HCT116 (cell line): ENCODE measurements around the gene TMEM54. TPM values are rescaled to one million over a fixed set of nuclear protein-coding genes. Genes with fewer than 3 reads are reported as not detected.

Experiments
- ATAC-seq: fragments of 200-7000 bp; cut with Tn5 transposase; 2 replicates; pipeline ENCODE4 v1.9.1; 2020; ENCODE audit warnings: mild to moderate bottlenecking, moderate library complexity
- BruUV-seq: library from RNA; stranded (reverse); fragments of 400-500 nt; replicated peaks from 2 replicates; lab custom pipeline; 2021; lab: Mats Ljungman, UMichigan
- CTCF ChIA-PET: fragments of 300-600 bp; sonication (Branson Sonifier 250); formaldehyde crosslinking; loops from one replicate; lab custom pipeline; 2021; ENCODE audit warnings: antibody characterized with exemption; lab: Charles Lee
- POLR2A ChIA-PET: fragments of 300-600, 350-600 bp; sonication (Branson Sonifier 250); formaldehyde crosslinking; loops from one replicate; lab custom pipeline; 2021; ENCODE audit warnings: antibody characterized with exemption; lab: Charles Lee
- RAD21 ChIA-PET, 2 experiments: fragments of 300-600 bp; sonication (Branson Sonifier 250); formaldehyde crosslinking; loops; one replicate each; lab custom pipeline; 2023; ENCODE audit warnings: low total read pairs in 2 of 2; ENCODE audit not compliant: uncharacterized antibody in 2 of 2, unreplicated experiment in 2 of 2, low non-redundant PET in 1 of 2; lab: Charles Lee
- DNase-seq: peaks from one replicate; pipeline ENCODE4 v3.0.0-alpha.2; 2010; ENCODE audit warnings: low read depth, low spot score
- H2AFZ ChIP-seq: fragments of 200-600 bp; shearing (Covaris generic), sonication (generic); 2 replicates; pipeline ENCODE4 v1.6.1; 2017; ENCODE audit warnings: low read depth, mixed run types, mixed read lengths, antibody characterized with exemption, low read length; ENCODE audit not compliant: poor library complexity, severe bottlenecking
- H3K27ac ChIP-seq: 2 replicates; pipeline ENCODE4 v1.5.1; 2012; ENCODE audit warnings: low read depth, low read length
- H3K27me3 ChIP-seq: fragments of 200-600 bp; sonication (generic); 2 replicates; pipeline ENCODE4 v1.6.1; 2016; ENCODE audit warnings: mixed run types, low read length, mixed read lengths; ENCODE audit not compliant: insufficient read depth
- H3K36me3 ChIP-seq, 2 experiments: fragments of 200-500 bp in 1 of 2; fragments of 200-600 bp in 1 of 2; sonication (Bioruptor generic) in 1 of 2; sonication (generic) in 1 of 2; 2 replicates each; pipeline versions ENCODE4 v1.5.1 to v1.6.1; 2014 to 2016; ENCODE audit warnings: low read length in 2 of 2, inconsistent platforms in 1 of 2, mixed read lengths in 1 of 2, mixed run types in 1 of 2; ENCODE audit not compliant: insufficient read depth in 2 of 2, control insufficient read depth in 1 of 2
- H3K4me1 ChIP-seq, 2 experiments: fragments of 200-600 bp in 1 of 2; sonication (generic) in 1 of 2; 2 replicates each; pipeline versions ENCODE4 v1.5.1 to v1.6.1; 2012 to 2017; ENCODE audit warnings: low read length in 2 of 2, inconsistent platforms in 1 of 2, mild to moderate bottlenecking in 1 of 2, mixed read lengths in 1 of 2, mixed run types in 1 of 2, moderate library complexity in 1 of 2; ENCODE audit not compliant: insufficient read depth in 2 of 2, control insufficient read depth in 1 of 2
- H3K4me2 ChIP-seq: fragments of 200-600 bp; sonication (generic); 2 replicates; pipeline ENCODE4 v1.6.1; 2017; ENCODE audit warnings: mixed run types, low read length, mixed read lengths
- H3K4me3 ChIP-seq, 2 experiments: fragments of 200-600 bp in 1 of 2; sonication (generic) in 1 of 2; replicated peaks in 1 of 2; 2 replicates each; pipeline ENCODE4 v1.5.1; 2011 to 2016; ENCODE audit warnings: low read length in 2 of 2, control low read depth in 1 of 2, low read depth in 1 of 2, mild to moderate bottlenecking in 1 of 2, mixed read lengths in 1 of 2, mixed run types in 1 of 2
- H3K79me2 ChIP-seq: fragments of 200-600 bp; sonication (generic); 2 replicates; pipeline ENCODE4 v1.6.1; 2017; ENCODE audit warnings: mild to moderate bottlenecking, mixed run types, low read length, moderate library complexity, mixed read lengths; ENCODE audit not compliant: insufficient read depth
- H3K9ac ChIP-seq: fragments of 200-600 bp; sonication (generic); 2 replicates; pipeline ENCODE4 v1.6.1; 2016; ENCODE audit warnings: low read length, mixed read lengths
- H3K9me2 ChIP-seq: fragments of 200-600 bp; sonication (generic), shearing (Covaris generic); 2 replicates; pipeline ENCODE4 v1.6.1; 2017; ENCODE audit warnings: mixed run types, mild to moderate bottlenecking, moderate library complexity; ENCODE audit not compliant: insufficient read depth
- H3K9me3 ChIP-seq, 2 experiments: fragments of 200-500 bp in 1 of 2; fragments of 200-600 bp in 1 of 2; sonication (Bioruptor generic) in 1 of 2; sonication (generic) in 1 of 2; 2 replicates each; pipeline ENCODE4 v1.6.1; 2014 to 2017; ENCODE audit warnings: low read length in 2 of 2, mixed read lengths in 2 of 2, inconsistent platforms in 1 of 2, low read depth in 1 of 2, mild to moderate bottlenecking in 1 of 2, mixed run types in 1 of 2, moderate library complexity in 1 of 2; ENCODE audit not compliant: control insufficient read depth in 1 of 2, insufficient read depth in 1 of 2
- H4K20me1 ChIP-seq: fragments of 200-600 bp; sonication (generic), shearing (Covaris generic); 2 replicates; pipeline ENCODE4 v1.6.1; 2017; ENCODE audit warnings: mixed run types, mild to moderate bottlenecking, moderate library complexity; ENCODE audit not compliant: insufficient read depth
- CBX3 ChIP-seq: IDR thresholded peaks from 2 replicates; pipeline ENCODE4 v1.6.1; 2012; ENCODE audit warnings: low read depth
- EGR1 ChIP-seq: IDR thresholded peaks from 2 replicates; pipeline ENCODE4 v1.6.1; 2012; ENCODE audit warnings: low read depth
- ELF1 ChIP-seq: IDR thresholded peaks from 2 replicates; pipeline ENCODE4 v1.6.1; 2012; ENCODE audit warnings: low read depth, borderline replicate concordance
- EZH2 ChIP-seq: fragments of 200-600 bp; sonication (generic); IDR thresholded peaks from 2 replicates; pipeline ENCODE4 v1.6.1; 2017; ENCODE audit warnings: antibody characterized with exemption, mixed run types
- EZH2phosphoT487 ChIP-seq: fragments of 200-600 bp; IDR thresholded peaks from 2 replicates; pipeline ENCODE4 v1.6.1; 2018; ENCODE audit warnings: antibody characterized with exemption, borderline replicate concordance
- JUND ChIP-seq: IDR thresholded peaks from 2 replicates; pipeline ENCODE4 v1.6.1; 2012
- POLR2AphosphoS5 ChIP-seq: IDR thresholded peaks from 2 replicates; pipeline ENCODE4 v1.6.1; 2011; ENCODE audit warnings: mild to moderate bottlenecking, low read depth, low read length, moderate library complexity
- RAD21 ChIP-seq: IDR thresholded peaks from 2 replicates; pipeline ENCODE4 v1.6.1; 2012; ENCODE audit warnings: low read depth, mild to moderate bottlenecking
- SRF ChIP-seq: IDR thresholded peaks from 2 replicates; pipeline ENCODE4 v1.6.1; 2012; ENCODE audit warnings: low read depth
- YY1 ChIP-seq: IDR thresholded peaks from 2 replicates; pipeline ENCODE4 v1.6.1; 2011; ENCODE audit warnings: low read length, low read depth, moderate library complexity, mild to moderate bottlenecking; ENCODE audit not compliant: insufficient replicate concordance; ENCODE audit errors: extremely low read depth
- intact Hi-C: fragments of 100-400 bp; cut with micrococcal nuclease; formaldehyde crosslinking; loops from 2 replicates; pipeline ENCODE4 v1.10.0; 2022
- total RNA-seq: library from RNA; stranded (reverse); gene quantifications from one replicate; pipeline ENCODE4 v1.2.1, GENCODE V29; 2021; ENCODE audit not compliant: unreplicated experiment
- TF ChIP-seq, protein P1 (sequence below): IDR thresholded peaks from 2 replicates; pipeline ENCODE4 v1.6.1; 2012
- TF ChIP-seq, protein P2 (sequence below): IDR thresholded peaks from 2 replicates; pipeline ENCODE4 v1.6.1; 2012

The TMEM54 gene
- total RNA-seq, 1 experiment from 2014 or later, result 121 TPM

DNA sequence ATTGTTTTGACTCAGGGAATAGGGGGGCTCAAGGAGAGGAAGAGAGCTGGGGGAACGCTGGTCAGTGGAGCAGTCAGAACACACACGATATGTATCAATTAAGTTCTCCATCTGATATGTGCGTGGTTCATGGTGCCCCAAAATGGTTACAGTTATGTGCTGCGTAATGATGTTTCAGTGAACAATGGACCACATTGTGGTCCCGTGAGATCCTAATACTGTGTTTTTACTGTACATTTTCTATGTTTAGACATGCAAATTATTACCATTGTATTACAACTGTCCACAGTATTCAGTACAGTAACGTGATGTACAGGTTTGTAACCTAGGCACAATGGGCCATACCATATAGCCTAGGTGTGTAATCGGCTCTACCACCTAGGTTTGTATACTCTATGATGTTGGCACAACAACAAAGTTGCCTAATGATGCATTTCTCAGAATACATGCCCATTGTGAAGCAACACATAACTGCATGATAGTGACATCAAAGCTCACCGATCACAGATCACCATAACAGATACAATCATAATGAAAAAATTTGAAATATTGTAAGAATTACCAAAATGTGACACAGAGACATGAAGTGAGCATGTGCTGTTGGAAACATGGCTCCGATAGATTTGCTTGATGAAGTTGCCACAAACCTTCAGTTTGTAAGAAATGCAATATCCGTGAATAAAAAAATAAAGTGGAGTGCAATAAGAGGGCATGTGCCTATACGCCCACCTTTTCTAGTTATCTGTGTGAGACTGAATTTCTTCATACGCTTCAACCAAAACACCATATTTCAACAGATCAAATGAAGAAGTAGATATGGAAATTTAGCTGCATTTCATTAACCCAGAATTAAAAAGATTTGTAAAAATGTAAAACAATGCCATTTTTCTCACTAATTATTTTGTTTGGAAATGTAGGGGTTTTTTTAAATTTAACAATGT lies 14.8 kb upstream of the TMEM54 start:
- no TSS peak for BruUV-seq
- TF ChIP-seq, protein P1, sequence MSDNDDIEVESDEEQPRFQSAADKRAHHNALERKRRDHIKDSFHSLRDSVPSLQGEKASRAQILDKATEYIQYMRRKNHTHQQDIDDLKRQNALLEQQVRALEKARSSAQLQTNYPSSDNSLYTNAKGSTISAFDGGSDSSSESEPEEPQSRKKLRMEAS, result no peak
- TF ChIP-seq ELF1 (no peak), POLR2AphosphoS5 (no peak), EGR1 (no peak), JUND (no peak), RAD21 (no peak), EZH2 (no peak), YY1 (no peak), SRF (no peak), CBX3 (no peak), EZH2phosphoT487 (no peak)
- TF ChIP-seq, protein P2, sequence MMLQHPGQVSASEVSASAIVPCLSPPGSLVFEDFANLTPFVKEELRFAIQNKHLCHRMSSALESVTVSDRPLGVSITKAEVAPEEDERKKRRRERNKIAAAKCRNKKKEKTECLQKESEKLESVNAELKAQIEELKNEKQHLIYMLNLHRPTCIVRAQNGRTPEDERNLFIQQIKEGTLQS, result no peak
- no peak overlapping the region for H3K4me2 ChIP-seq
- ATAC-seq (no peak), DNase-seq (no peak)
- no peaks in the 10 kb centered on the region for H3K36me3 ChIP-seq
- H3K4me1 ChIP-seq, result no peaks in the 10 kb centered on the region
- no peak overlapping the region for H2AFZ ChIP-seq
- POLR2A ChIA-PET, result no interaction called here
- H3K9me2 ChIP-seq, result no peaks in the 10 kb centered on the region
- CTCF ChIA-PET, result no interaction called here
- no peaks in the 10 kb centered on the region for H3K79me2 ChIP-seq
- no peak overlapping the region for H3K9ac ChIP-seq
- no peak overlapping the region for H3K27ac ChIP-seq
- no peak overlapping the region for H3K4me3 ChIP-seq
- no peaks in the 10 kb centered on the region for H3K27me3 ChIP-seq
- RAD21 ChIA-PET, result no interaction called here
- intact Hi-C loops, result no loop called here
- no peaks in the 10 kb centered on the region for H3K9me3 ChIP-seq
- H4K20me1 ChIP-seq, result no peaks in the 10 kb centered on the region
